Activated CD8-positive, alpha-beta memory T cell treated with anti-CD3 and anti-CD28 coated beads for 24 hours (primary cell): ENCODE measurements around the gene SBNO2.
"Not testable (repeated sequence)": the region's sequence is repeated elsewhere in the genome, so short reads cannot be mapped to it uniquely, and the experiment has no call there.

Experiments
- DNase-seq: peaks from one replicate; pipeline ENCODE4 v3.0.0-alpha.2; 2020

The SBNO2 gene

DNA sequence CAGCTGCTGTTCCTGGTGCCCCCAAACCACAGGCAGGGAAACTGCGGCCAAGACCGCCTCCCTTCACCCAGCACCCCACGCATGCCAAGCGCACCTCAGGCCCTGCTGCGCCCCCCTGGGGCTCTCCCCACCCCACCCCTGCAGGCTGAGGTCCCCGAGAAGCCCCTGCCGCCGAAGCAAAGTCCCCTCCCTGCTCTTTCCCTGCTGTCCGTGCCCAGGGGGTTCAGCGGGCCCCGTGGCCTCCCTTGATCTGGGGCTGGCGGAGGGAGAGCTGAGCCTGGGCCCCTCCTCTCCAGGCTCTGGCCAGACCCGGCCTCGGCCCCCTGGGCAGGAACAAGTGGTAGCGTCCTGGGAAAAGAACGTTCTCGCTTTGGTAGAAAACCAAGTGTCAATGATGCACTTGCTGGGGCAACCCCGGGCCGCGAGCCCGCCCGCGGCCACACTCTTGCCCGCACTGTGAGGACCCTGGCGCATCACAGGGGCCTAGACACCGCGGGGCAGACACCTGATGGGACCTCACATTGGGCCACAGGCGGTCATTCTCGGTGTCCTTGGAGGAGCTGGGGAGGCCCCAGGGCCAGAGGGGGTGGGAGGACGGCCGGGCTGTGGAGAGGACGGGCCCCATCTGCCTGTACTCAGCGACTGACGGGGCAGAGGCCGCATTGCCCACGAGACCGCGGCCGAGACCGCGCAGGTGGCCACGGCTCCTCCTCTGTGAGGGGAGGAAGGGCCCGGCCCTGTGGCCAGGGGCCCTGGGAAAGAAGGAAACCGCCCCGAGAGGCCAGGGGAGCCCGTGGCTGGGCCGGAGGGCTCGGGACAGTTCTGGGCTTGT lies 41.3 kb downstream of the SBNO2 start:
- DNase-seq, result no peak

DNA sequence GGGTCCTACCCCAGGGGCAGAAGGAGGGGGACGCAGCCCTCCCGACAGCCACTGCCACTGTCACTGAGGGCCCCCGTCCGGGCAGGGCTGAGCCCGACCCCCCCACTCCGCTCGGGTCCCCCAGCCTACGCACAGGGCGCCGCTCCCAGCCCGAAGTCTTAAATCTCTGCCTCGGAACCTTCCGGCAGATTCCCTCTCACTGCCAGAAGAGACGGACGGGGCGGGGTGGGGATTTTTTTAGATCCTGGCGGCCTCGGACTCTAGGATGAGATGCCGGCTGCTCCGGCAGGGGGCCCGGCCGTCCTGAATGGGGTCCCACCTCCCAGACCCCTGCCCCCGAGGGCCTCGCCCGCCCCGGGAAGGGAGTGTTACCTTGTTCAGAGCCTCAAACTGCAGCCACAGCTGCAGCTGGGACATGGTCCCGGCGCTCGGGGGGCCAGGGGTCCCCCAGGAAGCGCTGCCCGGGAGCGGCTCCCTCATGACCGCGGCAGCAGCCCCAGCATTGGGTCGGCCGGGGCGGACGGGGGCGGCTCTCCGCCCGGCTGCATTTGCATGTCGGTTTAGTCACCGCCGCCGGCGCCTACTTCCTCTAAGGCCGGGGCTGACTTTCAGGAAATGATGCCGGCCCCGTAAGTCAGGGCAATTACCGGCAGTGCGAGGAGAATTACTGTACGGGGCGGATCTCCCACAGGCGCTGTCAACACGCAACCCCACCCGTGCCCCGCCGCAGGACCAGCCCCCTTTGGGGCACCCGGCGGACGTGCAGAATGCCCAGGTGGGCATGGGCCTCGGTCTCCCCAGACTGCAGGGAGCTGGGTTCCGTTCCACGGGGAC lies 42.1 kb downstream of the SBNO2 start:
- peak; percentile 92 for DNase-seq

DNA sequence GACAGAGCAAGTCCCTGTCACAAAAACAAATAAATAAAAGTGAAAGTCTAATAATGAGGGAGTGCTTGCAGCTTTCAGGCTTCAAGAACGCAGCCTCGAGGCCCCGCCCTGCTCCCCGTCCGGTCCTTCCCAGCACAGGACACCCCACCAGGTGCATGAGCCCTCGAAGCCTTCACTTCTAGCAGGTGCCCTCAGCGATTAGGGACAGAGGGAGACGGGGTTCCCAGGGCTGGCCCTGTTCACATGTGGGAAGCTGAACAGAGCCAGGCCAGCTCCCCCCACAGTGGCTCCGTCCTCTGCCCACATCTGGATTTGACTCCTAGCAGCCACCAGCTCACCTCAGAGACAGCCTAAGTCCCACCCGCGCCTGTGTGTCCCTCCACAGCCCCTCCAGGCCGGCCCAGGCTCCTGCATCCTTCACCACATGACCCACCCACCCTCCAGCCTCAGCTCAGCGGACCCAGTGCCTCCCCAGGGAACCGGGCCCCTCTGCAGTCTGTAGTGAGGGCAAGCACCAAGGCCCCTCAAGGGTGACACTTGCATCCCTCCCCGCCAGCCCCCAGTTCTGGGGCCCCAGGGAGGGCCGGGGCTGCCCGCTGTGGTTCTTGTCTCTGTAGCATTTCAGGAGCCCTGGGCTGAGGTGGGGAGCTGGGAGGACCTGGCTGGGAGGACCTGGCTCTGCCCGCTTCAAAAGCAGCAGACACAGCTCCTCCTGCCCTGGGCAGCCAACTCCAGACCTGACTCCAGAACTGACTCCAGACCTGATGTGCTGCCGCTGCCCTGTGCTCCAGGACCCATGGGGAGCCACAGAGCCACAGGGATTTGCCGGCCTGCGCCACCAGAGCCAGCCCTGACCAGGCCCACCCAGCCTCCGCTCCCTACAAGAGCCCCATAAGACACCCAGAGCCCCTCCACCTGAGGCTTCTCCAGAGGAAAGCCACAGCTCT lies 43.0 kb downstream of the SBNO2 start:
- peak; percentile 77 for DNase-seq

DNA sequence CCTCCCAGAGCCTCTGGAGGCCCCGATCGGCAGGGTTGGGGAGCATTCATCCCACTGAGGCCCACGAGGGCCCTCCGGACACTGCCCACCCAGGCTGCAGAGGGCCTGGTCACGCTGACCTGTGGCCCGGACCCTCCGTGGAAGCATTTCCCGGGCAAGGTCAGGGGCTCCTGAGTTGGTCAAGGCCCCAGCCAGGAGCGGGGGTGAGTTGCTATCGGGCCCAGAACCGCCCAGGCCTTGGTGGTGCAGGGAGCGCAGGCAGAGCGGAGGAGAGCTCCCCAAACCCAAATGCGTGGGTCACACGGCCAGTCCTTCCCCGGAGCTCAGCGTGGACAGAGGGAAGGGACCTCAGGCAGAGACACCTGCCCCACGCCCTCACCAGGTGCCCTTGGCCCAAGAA lies 44.5 kb downstream of the SBNO2 start:
- DNase-seq, result no peak

DNA sequence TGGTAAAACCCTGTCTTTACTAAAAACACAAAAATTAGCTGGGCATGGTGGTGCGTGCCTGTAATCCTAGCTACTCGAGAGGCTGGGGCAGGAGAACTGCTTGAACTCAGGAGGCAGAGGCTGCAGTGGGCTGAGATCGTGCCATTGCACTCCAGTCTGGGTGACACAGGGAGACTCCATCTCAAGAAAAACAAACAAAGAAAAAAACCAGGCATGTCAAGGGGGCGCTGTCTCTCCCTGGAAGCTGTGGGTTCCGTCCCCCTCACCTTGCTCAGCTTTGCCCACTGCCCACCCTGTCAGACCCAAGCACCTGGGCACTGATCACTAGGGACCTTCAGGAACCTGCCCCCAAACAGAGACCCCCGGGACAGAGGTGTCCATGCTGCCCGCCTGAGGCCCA lies 45.0 kb downstream of the SBNO2 start:
- DNase-seq, result not testable (repeated sequence)

GRCh38 chr19:1128106-1128505 lies 46.0 kb downstream of the SBNO2 start:
- DNase-seq, result no peak

GRCh38 chr19:1126984-1127760 lies 46.9 kb downstream of the SBNO2 start:
- DNase-seq, result no peak

DNA sequence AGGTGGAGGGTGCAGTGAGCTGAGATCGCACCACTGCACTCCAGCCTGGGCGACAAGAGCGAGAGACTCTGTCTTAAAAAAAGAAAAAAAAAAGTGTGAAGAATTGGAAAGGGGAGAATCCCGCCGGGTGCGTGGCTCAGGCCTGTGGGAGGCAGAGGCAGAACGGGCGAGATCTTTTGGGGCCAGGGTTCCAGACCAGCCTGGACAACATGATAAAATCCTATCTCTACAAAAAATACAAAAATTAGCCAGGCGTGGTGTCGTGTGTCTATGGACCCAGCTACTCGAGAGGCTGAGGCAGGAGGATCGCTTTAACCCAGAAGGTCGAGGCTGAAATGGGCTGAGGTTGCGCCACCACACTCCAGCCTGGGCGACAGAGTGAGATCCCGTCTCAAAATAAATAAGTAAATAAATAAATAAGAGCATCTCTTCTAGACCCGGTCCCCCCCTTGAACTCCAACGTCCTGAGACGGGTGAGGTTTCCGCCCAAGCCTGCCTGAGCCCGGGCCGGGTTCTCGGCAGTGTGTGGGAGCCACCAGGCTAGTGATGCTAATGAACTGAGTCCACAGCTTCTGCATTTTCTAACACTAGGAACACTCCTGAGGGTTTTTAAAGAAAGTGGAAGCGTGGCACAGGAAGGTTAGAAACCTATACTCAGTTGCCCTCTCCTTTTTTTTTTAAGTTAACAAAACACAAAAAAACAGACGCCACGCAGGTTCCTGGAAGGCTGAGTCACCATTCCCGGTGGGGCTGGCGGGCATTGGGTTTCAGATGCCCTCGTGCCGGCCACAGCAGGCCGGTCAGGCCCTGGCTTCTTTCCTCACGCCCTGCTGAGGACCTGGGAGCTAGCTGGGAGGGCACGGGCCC lies 48.2 kb downstream of the SBNO2 start:
- no peak for DNase-seq

GRCh38 chr19:1123885-1124677 lies 50.0 kb downstream of the SBNO2 start:
- no peak for DNase-seq

- DNase-seq, result no peak
Observed at GRCh38 chr19:1123381-1123780, 50.7 kb downstream of the SBNO2 start.

GRCh38 chr19:1122972-1123363 lies 51.1 kb downstream of the SBNO2 start:
- DNase-seq, result no peak

DNA sequence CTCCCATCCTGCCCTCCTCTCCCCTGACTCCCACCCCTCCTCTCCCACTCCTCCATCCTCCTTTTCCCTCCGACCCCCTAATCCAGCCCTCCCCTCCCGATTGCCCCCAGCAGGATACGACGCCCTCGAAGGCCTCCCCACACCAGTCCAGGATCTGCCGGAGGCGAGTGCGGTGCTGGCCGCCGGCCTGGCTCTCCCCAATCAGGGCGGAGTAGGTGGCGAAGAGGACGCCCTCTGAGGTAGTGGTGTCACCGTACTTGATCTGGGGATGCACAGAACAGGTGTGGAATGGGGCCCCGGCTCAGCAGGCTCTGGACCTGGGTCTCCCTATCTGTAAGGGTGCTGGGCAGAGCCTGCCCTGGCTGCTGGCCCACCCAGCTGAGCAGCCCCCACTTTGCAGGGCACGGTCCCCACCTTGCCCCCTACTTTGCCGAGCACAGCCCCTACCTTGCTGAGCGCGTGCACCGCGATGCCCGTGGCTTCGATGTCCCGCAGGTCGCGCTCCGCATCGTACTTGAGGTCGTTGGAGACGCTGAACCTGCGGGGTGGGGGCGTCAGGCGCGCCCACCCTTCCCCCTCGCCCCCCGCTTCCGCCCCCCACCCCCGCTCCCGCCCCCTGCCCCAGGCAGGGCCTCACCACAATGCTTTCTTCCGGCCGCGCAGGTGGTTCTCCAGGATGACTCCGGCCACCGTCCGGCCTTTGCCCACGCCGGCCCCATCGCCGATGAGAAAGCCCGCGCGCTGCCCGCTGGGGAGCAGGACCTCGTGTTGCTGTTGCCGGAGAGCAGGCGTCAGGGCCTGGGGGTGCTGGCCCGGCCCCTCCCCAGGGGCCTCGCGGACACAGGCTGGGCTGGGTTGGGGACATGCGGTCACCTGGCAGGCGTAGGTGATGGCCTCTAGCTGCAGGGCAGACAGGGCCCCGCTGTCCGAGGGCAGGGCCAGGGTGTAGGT lies 51.8 kb downstream of the SBNO2 start:
- DNase-seq, result no peak

GRCh38 chr19:1121395-1121794 lies 52.7 kb downstream of the SBNO2 start:
- DNase-seq, result no peak

- no peak for DNase-seq
Observed at GRCh38 chr19:1119475-1120217, 54.4 kb downstream of the SBNO2 start.

GRCh38 chr19:1118999-1119398 lies 55.1 kb downstream of the SBNO2 start:
- DNase-seq, result no peak

DNA sequence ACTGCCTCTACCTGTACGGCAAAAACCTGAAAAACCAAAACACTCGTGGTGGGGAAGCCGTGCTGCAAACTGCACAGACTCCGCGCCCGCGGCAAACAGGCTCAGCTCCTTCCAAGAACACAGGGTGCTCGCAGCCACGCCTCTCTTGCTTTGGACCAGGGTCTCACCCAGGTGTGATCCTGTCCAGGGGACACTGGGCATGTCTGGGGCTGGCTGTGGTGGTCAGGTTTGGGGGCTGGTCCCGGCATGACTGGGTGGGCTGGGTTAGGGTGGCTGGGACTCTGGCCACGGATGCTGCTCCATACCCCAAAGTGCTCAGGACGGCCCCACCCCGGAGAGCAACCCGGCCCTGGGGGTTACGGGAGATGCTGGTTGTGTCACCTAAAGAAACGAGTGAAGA lies 56.4 kb downstream of the SBNO2 start:
- DNase-seq, result no peak

GRCh38 chr19:1116726-1117581 lies 57.1 kb downstream of the SBNO2 start:
- no peak for DNase-seq
